NCI-H146 (cell line): ENCODE results near the gene MGST3.
"Not testable (repeated sequence)": the region's sequence is repeated elsewhere in the genome, so short reads cannot be mapped to it uniquely, and the experiment has no call there.

Experiments used
- DNase-seq: peaks from one replicate; lab custom pipeline; 2025; lab: John Stamatoyannopoulos, UW

MGST3 gene

GRCh38 chr1:165629151-165629550 is 1.9 kb upstream of the MGST3 start:
- no peak for DNase-seq

DNA sequence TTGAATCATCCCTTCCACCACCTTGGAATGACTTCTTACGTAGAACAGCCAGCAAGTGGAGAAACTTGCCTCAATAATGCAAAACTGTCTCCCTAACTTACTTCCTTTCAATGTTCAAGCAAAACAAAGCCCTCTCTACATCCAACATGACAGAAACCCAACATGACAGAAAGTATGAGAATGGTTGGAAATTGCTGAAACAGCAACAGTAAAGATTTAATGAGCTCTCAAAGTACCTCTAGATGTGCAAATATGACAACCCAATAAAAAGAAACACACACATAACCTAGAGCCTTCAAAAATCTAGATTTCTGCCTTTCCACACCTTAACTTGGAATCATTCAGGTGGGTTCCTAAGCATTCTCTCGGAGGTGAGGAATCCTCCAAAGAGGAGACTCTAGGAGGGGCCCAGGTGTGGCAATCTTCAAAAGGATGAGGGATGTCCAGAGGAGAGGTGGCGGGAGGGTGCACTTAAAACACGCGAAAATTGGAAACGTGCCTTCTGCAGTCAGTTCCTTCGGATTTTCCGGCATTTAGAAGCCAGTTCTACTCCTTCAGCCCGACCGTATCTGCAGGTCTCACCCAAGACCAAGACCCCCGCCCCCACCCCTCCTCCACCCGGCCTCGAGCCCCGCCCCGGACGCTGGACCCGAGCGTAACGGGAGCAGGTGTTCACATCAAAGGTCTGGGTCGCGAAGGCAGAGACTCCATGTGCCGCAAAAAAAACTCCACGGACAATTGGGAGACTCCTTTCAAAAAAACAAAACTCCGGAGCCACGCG is 996 bp upstream of the MGST3 start:
- DNase-seq: peak; percentile 89

DNA sequence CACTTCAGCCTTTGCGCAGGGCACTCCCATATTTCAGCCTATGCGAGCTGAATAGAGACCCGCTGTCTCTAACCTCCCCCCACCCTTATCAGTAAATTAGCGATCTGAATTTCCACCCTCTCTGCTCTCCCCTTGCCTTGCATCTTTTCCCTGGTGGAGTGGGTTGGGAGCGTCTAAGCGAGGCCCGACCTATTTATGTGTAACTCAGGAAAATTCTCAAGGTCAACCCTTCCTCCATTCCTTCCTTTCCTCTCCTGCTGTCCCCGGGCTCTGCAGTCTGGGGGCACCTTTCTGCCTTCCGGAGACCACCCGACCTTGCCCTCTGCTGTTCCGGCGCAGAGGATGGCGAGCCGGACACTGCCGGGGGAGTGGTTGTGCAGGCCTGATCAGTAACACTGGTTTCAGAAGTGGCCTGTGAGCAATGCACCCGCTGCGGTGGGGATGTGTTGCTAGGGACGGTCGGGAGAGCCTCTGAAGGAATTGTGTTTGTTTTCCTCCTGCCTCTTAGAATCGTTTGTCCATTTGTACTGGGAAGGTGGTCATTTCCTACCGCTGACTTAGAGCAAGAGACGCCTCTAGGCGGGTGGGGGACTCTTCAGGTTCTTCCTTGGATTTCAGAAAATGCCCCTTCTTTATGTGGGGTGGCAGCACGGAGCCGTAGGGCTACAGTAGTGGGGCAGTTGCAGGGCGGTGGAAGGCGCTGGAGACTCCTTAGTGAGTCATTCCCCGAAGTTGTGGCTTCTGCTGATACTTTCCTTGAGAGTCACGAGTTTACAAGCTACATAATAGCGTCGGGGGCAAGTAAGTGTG is 513 bp downstream of the MGST3 start:
- DNase-seq: peak; percentile 58

DNA sequence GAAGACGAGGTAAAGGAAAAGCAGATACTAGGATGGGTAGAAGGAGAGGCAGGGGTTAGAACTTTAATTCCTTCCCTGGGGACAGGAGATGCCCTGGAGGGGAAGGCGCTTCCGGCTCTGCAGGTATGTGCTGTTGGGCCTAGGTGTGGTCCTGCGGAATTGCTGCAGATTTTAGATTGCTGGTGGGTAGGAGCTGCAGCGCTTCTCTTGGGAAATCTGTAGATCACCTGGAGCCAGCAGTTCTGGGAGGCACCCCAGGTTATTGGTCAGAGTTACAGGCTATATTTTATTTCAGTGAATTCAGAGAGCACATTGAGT is 1.1 kb downstream of the MGST3 start:
- DNase-seq: peak; percentile 20

DNA sequence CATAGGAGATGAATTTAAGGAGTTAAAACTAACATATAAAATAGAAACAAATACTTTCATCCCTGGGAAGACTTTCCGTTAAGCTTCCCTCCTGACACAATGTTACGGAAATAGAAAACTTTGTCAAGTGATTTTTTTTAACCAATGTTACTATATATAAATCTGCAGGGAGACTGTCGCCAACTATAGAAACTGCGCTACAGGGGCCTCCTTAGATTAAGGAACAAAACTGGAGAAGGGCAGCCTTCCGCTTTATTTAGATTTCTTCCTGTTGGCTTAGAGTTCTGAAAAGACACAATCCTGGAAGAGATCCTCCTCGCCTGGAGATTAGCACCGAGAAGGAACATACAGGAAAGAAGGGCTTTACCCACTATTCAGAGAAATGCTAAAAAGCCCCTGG is 1.5 kb downstream of the MGST3 start:
- no peak for DNase-seq

DNA sequence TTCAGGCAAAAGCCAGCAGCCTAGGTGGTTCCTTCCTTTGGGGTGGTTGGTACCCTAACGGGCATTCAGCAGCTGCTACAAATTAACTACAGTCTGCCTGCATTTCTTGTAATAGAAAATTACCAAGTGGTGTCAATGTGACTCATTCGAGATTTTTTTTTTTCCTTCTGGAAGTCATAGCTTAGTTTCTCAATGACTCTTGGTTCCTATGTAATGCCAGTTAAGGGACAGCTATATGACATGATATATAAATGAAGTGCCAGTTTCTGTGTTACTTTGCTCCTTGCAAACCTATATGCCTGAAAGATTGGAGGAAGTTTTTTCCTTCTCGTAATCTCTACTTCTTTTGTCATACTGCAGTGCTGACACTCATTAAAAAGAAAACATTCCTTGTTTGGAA is 2.6 kb downstream of the MGST3 start:
- no peak for DNase-seq

GRCh38 chr1:165634154-165634921 is 3.3 kb downstream of the MGST3 start:
- no peak for DNase-seq

DNA sequence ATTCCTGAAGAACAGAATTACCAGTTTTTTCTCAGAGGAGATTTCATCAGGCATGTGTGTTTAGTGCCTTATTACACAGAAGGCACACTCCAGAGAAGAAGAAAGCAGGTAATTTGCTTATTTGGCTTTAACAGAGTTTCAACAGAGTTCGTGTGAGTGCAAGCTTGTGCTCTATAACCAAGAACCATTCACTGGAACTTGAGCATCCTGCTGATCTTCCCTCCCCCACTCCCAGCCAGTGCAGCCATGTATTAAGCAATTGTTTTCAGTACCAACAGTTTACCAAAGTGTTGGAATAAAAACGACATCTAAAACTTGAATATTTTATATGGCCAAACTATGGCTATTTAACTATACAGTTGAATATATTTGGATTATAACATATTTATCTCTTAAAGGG is 4.3 kb downstream of the MGST3 start:
- DNase-seq: no peak

DNA sequence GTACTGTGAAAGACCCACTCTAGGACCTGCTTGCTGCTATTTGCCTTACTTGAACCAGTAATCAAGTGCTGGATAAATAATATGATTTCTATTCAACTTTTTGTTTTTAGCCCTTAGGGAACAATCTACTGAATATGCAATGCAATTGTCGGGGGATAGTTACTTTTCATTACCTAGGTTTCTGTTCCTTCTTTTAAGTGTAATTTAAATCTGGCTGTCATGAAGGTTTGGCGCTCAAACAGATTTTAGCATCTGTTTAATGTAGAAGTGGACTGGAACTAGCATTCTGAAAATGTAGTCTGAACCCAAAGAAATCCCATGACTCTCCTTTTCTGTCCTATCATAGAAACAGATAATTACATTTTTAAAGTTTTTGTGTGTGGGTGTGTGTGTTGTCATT is 4.8 kb downstream of the MGST3 start:
- DNase-seq: no peak

DNA sequence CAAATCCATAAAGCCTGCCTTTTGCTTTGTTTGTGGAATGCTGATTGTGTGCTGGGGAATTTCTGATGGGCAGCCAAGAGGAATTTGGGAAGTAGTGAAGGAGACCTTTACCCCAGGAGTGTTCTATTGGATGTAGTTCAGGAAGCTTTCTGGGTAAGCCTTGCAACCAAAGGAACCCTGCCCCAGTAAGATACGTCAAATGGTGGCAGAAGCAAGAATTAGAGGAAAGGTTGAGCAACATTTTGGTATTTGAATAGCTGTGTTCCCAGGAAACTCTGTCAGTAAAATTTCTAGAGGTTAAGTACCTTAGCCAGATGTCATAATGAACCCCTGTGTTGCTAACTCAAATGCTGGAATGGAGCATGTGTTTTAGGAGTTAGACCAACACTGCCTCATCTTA is 6.4 kb downstream of the MGST3 start:
- no peak for DNase-seq

GRCh38 chr1:165638211-165638610 is 7.2 kb downstream of the MGST3 start:
- DNase-seq: not testable (repeated sequence)

GRCh38 chr1:165639821-165640623 is 9.0 kb downstream of the MGST3 start:
- DNase-seq: no peak

- no peak for DNase-seq
Measured at GRCh38 chr1:165641231-165641987, 10.4 kb downstream of the MGST3 start.

- DNase-seq: no peak
Measured at GRCh38 chr1:165644064-165644735, 13.2 kb downstream of the MGST3 start.

GRCh38 chr1:165645654-165646366 is 14.8 kb downstream of the MGST3 start:
- no peak for DNase-seq

- DNase-seq: no peak
Measured at GRCh38 chr1:165647517-165647916, 16.5 kb downstream of the MGST3 start.

DNA sequence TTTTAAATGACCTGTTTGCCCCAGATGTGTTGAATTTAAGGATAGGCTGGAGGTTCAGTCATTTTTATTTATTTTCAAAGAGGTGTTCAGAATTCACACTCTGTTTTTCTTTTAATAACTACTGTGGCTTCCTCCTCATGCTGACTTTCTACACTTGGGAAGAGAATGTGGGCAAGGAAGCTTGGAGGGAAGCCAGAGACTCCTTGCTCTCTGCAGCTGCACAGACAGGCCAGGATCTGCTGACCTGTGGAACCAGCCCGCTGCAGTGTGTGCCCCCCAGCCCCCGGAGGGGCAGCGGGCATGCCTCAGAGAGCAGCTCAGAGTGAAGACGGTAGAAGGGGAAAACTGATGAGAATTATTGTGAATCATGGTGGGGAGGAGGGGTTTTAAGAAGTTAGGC is 16.9 kb downstream of the MGST3 start:
- DNase-seq: no peak

DNA sequence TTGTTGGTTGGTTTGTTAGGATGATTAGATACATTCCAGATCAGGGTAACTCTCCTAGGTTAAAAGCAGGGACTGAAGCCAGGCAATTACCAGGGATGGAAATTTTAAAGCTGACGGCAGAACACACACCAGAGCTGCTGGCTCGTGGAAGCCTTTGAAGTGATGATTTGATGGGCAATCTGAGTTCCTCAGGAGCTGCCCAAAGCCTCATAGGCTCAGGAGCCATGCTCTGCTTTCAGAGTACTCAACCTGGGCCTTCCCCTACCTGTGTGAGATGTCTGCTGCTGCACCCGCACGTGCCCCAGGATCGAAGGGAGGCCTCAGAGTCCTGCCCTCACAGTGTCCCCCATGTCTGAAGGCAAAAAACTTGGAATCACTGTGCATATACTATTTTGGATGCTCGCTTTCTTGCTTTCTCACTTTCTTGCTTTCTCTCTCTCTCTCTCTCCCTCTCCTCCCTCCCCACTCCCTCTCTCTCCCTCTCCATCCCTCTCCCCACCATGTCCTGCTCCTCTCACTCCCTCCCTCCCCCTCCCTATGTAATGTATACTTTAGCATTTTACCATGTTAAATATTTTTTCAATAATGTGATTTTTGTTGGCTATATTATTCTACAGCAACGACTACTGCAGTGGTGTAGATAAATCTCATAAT is 18.0 kb downstream of the MGST3 start:
- DNase-seq: no peak

- DNase-seq: no peak
Measured at GRCh38 chr1:165650981-165651625, 20.1 kb downstream of the MGST3 start.
